Measurements from ENCODE around the gene SPATA33. TPM values are rescaled to one million over a fixed set of nuclear protein-coding genes. Genes with fewer than 3 reads are reported as not detected.
"Not testable (repeated sequence)": the region's sequence is repeated elsewhere in the genome, so short reads cannot be mapped to it uniquely, and the experiment has no call there.

SPATA33 gene
- total RNA-seq, 1 donor from 2014 or later, result 38.4 TPM

DNA sequence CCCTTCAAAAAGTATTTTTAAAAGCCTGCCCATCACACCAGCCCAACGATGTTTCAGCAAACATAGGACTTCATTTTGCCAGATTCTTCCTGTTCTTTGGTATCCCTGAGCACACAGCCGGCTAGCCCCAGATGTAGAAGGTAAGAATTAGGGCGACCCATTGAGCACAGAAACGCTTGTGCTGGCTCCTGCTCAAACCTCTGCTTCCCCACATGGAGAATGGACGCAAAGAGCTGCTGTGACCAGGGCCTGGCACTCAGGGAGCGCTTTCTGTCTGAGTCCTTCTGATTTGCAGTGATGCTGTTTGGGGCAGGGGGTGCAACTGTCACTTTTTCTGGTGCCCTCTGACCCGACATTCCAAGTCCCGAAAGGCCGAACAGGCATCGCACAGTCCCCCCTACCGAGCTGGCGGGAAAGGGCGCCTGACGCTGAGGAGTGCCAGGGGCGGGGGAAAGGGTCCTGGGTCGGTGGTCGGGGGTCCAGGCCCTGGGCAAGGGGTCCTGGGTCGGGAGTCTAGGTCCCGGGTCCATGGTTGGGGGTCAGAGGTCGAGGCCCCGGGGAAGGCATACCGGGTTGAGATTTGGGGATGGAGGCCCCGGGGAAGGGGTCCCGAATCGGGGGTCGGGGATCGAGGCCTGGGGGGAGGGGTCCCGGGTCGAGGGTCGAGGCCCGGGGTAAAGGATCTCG, 1.1 kb upstream of the SPATA33 start:
- Mint-ChIP-seq H3K27me3 (no peaks in the 10 kb centered on the region), H3K9me3 (ENCODE audit: low read depth) (no peaks in the 10 kb centered on the region), H3K4me3 (ENCODE audit: low read depth) (peak overlapping the region; percentile 87), H3K27ac (peak overlapping the region; percentile 73), H3K36me3 (ENCODE audit: insufficient read depth) (peaks cover 26% of the 10 kb centered on the region), H3K4me1 (ENCODE audit: low read depth) (peaks cover 6% of the 10 kb centered on the region)
- no peak for DNase-seq (ENCODE audit: low spot score, unreplicated experiment)
- TF ChIP-seq, protein P1, sequence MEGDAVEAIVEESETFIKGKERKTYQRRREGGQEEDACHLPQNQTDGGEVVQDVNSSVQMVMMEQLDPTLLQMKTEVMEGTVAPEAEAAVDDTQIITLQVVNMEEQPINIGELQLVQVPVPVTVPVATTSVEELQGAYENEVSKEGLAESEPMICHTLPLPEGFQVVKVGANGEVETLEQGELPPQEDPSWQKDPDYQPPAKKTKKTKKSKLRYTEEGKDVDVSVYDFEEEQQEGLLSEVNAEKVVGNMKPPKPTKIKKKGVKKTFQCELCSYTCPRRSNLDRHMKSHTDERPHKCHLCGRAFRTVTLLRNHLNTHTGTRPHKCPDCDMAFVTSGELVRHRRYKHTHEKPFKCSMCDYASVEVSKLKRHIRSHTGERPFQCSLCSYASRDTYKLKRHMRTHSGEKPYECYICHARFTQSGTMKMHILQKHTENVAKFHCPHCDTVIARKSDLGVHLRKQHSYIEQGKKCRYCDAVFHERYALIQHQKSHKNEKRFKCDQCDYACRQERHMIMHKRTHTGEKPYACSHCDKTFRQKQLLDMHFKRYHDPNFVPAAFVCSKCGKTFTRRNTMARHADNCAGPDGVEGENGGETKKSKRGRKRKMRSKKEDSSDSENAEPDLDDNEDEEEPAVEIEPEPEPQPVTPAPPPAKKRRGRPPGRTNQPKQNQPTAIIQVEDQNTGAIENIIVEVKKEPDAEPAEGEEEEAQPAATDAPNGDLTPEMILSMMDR (IDR thresholded peaks at IDR 0.05; ENCODE audit: unreplicated experiment), result no peak

DNA sequence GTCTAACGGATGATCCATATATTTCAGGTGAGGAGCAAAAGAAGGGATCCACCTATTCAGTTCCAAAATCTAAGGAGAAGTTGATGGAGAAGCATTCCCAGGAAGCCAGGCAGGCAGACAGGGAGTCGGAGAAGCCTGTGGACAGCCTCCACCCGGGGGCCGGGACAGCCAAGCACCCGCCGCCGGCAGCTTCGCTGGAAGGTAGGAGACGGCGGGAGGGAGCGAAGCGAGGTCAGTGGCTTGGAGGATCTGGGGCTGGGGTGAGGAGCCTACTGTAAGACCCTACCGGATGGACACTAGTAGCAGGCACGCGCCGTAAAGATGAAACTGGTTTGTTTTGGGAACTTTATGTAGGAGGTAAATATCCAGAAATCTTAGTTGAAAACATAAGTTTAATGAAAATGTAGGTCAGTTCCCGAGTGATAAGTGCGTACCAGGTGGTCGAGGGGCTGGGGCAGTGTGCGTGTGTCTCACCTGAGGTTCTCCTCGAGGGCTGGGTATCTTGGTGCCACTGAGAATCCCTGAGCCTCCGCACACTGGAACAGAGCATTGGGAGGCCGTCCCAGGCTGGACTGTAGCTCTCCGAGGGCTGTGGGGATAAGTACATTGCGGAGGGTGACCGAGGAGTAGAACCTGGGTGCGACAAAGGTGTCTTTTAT, 714 bp downstream of the SPATA33 start:
- no peak for DNase-seq (ENCODE audit: low spot score, unreplicated experiment)
- peak overlapping the region; percentile 92 for H3K27ac Mint-ChIP-seq
- peak overlapping the region; percentile 87 for H3K4me3 Mint-ChIP-seq (ENCODE audit: low read depth)
- H3K4me1 Mint-ChIP-seq (ENCODE audit: low read depth), result peaks cover 6% of the 10 kb centered on the region
- TF ChIP-seq, protein P1 (IDR thresholded peaks at IDR 0.05; ENCODE audit: unreplicated experiment), result no peak
- H3K36me3 Mint-ChIP-seq (ENCODE audit: insufficient read depth), result peaks cover 40% of the 10 kb centered on the region
- H3K9me3 Mint-ChIP-seq (ENCODE audit: low read depth), result no peaks in the 10 kb centered on the region
- no peaks in the 10 kb centered on the region for H3K27me3 Mint-ChIP-seq

DNA sequence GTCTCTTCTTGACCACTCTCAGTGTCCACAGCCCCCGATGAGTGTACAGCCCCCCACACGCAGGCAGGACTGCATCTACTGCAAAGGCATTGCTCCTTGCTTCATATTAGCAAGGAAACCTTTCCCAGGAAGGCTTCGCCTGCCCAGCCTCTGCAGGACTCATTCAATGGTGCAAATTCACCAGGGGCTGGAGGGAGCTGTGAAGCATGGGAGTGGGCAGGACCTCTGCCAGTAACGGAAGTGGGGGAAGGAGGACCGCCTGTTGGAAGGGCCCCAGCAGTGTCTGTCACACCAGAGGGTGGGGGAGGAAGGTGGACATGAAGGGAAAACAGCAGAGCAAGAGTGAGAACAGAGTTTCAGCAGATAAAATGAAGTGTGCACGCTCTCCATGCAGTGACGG, 2.5 kb downstream of the SPATA33 start:
- no peak for DNase-seq (ENCODE audit: low spot score, unreplicated experiment)
- H3K27ac Mint-ChIP-seq, result no peak overlapping the region
- H3K9me3 Mint-ChIP-seq (ENCODE audit: low read depth), result no peaks in the 10 kb centered on the region
- H3K36me3 Mint-ChIP-seq (ENCODE audit: insufficient read depth), result peaks cover 50% of the 10 kb centered on the region
- peaks cover 6% of the 10 kb centered on the region for H3K4me1 Mint-ChIP-seq (ENCODE audit: low read depth)
- H3K4me3 Mint-ChIP-seq (ENCODE audit: low read depth), result no peak overlapping the region
- TF ChIP-seq, protein P1 (IDR thresholded peaks at IDR 0.05; ENCODE audit: unreplicated experiment), result no peak
- no peaks in the 10 kb centered on the region for H3K27me3 Mint-ChIP-seq

DNA sequence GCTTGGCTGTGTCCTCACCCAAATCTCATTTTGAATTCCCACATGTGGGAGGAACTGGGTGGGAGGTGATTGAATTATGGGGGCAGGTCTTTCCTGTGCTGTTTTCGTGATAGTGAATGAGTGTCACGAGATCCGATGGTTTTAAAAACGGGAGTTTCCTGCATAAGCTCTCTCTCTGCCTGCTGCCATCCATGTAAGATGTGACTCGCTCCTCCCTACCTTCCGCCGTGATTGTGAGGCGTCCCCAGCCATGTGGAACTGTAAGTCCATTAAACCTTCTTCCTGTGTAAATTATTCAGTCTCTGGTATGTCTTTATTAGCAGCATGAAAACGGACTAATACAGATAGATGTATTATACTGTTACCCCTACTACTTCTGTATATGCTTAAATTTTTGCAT, 3.6 kb downstream of the SPATA33 start:
- TF ChIP-seq, protein P1 (IDR thresholded peaks at IDR 0.05; ENCODE audit: unreplicated experiment), result no peak
- Mint-ChIP-seq H3K27ac (no peak overlapping the region), H3K9me3 (ENCODE audit: low read depth) (peaks cover 1% of the 10 kb centered on the region), H3K4me1 (ENCODE audit: low read depth) (peaks cover 6% of the 10 kb centered on the region), H3K27me3 (no peaks in the 10 kb centered on the region), H3K36me3 (ENCODE audit: insufficient read depth) (peaks cover 56% of the 10 kb centered on the region), H3K4me3 (ENCODE audit: low read depth) (peak overlapping the region; percentile 22)
- no peak for DNase-seq (ENCODE audit: low spot score, unreplicated experiment)

DNA sequence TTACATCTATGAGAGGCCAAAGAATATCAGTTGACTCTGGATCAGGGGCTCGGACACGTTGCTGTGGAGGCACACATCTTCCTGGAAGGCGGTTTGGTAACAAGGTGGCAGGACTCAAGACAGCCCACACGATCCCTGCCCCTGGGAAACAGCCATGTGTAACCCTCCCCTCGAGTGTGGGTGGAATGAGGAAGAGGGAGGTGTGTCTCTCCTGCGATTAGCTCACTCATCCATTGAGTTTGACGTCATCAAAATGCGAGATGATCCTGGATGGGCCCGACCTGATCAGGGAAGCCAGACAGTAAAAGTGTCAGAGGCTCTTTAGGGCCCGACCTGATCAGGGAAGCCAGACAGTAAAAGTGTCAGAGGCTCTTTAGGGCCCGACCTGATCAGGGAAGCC, 6.6 kb downstream of the SPATA33 start:
- H3K36me3 Mint-ChIP-seq (ENCODE audit: insufficient read depth), result peaks cover 57% of the 10 kb centered on the region
- H3K9me3 Mint-ChIP-seq (ENCODE audit: low read depth); H3K27ac Mint-ChIP-seq; H3K27me3 Mint-ChIP-seq; DNase-seq (ENCODE audit: low spot score, unreplicated experiment); H3K4me3 Mint-ChIP-seq (ENCODE audit: low read depth); H3K4me1 Mint-ChIP-seq (ENCODE audit: low read depth): not testable (repeated sequence)

DNA sequence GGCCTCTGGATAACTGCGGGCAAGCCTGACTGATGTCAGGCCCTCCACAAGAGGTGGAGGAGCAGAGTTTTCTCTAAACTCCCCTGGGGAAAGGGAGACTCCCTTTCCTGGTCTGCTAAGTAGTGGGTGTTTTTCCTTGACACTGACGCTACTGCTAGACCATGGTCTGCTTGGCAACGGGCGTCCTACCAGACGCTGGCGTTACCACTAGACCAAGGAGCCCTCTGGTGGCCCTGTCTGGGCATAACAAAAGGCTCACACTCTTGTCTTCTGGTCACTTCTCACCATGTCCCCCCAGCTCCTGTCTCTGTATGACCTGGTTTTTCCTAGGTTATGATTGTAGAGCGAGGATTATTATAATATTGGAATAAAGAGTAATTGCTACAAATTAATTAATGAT, 9.4 kb downstream of the SPATA33 start:
- not testable (repeated sequence) for H3K4me1 Mint-ChIP-seq (ENCODE audit: low read depth); H3K27me3 Mint-ChIP-seq; H3K9me3 Mint-ChIP-seq (ENCODE audit: low read depth); DNase-seq (ENCODE audit: low spot score, unreplicated experiment); H3K27ac Mint-ChIP-seq; H3K4me3 Mint-ChIP-seq (ENCODE audit: low read depth)
- H3K36me3 Mint-ChIP-seq (ENCODE audit: insufficient read depth), result peaks cover 38% of the 10 kb centered on the region
